PC-3 (cell line): Measurements from ENCODE around the gene OR51T1.

ENCODE experiments used
- CTCF ChIP-seq: fragments of 300-600 bp; sonication (generic); conservative IDR thresholded peaks from 2 replicates; pipeline ENCODE4 v1.5.1; 2017; ENCODE audit warnings: antibody characterized with exemption, low read depth, mild to moderate bottlenecking, low read length
- EZH2 ChIP-seq: fragments of 300-600 bp; sonication (generic); IDR thresholded peaks from one replicate; pipeline ENCODE4 v1.6.1; 2017; ENCODE audit warnings: antibody characterized with exemption, mild to moderate bottlenecking, low read length; ENCODE audit not compliant: unreplicated experiment
- EZH2phosphoT487 ChIP-seq: fragments of 300-600 bp; sonication (generic); IDR thresholded peaks from 2 replicates; pipeline ENCODE4 v1.6.1; 2018; ENCODE audit warnings: mild to moderate bottlenecking, antibody characterized with exemption, low read length, borderline replicate concordance

- TF ChIP-seq CTCF, result no peak
- TF ChIP-seq EZH2, result no peak
- TF ChIP-seq EZH2phosphoT487, result no peak
Observed at GRCh38 chr11:4924239-4924638, 42.5 kb downstream of the OR51T1 start, which contains the start of gene OR51G1.
